COR-L47 (cell line): ENCODE data around the gene PATE4.

Source experiments
- DNase-seq: peaks from one replicate; lab custom pipeline; 2025; lab: John Stamatoyannopoulos, UW

PATE4 gene

GRCh38 chr11:125887373-125888324 lies 54.5 kb downstream of the PATE4 start, which contains the start of gene HYLS1:
TSS of gene HYLS1 (plus strand) at chr11:125887668. CDS start at chr11:125899369, 11,701 bp downstream.
- DNase-seq = peak; percentile 88
